HL-60 (cell line): ENCODE results near the gene TTC29.

Experiments
- GABPA ChIP-seq: IDR thresholded peaks from 2 replicates; pipeline ENCODE4 v1.6.1; 2012; ENCODE audit warnings: low read depth
- TF ChIP-seq, protein P1 (sequence below): IDR thresholded peaks from one replicate; pipeline ENCODE4 v1.5.1; 2011; ENCODE audit warnings: low read length, control low read depth, inconsistent platforms; ENCODE audit not compliant: insufficient read depth

DNA sequence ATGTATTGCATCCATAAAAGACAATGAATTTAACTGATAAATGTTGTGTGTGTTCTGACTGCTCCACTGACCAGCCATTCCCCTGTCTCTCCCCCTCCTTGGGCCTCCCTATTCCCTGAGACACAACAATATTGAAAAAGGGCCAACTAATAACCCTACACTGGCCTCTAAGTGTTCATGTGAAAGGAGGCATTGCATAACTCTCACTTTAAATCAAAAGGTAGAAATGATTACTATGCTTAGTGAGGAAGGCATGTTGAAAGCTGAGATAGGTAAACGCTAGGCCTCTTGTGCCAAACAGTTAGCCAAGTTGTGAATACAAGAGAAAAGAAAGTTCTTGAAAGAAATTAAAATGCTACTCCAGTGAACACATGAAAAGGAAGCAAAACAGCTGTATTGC, 154.2 kb downstream of the TTC29 start:
- TF ChIP-seq GABPA, result no peak
- TF ChIP-seq, protein P1, sequence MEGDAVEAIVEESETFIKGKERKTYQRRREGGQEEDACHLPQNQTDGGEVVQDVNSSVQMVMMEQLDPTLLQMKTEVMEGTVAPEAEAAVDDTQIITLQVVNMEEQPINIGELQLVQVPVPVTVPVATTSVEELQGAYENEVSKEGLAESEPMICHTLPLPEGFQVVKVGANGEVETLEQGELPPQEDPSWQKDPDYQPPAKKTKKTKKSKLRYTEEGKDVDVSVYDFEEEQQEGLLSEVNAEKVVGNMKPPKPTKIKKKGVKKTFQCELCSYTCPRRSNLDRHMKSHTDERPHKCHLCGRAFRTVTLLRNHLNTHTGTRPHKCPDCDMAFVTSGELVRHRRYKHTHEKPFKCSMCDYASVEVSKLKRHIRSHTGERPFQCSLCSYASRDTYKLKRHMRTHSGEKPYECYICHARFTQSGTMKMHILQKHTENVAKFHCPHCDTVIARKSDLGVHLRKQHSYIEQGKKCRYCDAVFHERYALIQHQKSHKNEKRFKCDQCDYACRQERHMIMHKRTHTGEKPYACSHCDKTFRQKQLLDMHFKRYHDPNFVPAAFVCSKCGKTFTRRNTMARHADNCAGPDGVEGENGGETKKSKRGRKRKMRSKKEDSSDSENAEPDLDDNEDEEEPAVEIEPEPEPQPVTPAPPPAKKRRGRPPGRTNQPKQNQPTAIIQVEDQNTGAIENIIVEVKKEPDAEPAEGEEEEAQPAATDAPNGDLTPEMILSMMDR, result no peak
